ENCODE measurements around the gene SND1.
"Not testable (repeated sequence)": the region's sequence is repeated elsewhere in the genome, so short reads cannot be mapped to it uniquely, and the experiment has no call there.

The SND1 gene

GRCh38 chr7:127810113-127810512, 158.1 kb downstream of the SND1 start:
- no peak for FAIRE-seq

GRCh38 chr7:127810696-127811660, 159.0 kb downstream of the SND1 start:
- no peak for FAIRE-seq

GRCh38 chr7:127812540-127812939, 160.5 kb downstream of the SND1 start:
- FAIRE-seq: no peak

GRCh38 chr7:127813991-127814541, 162.1 kb downstream of the SND1 start:
- FAIRE-seq: no peak

- FAIRE-seq: no peak
These were observed 163.7 kb downstream of the SND1 start for GRCh38 chr7:127815631-127816145.

GRCh38 chr7:127816354-127817190, 164.6 kb downstream of the SND1 start:
- FAIRE-seq: no peak

- FAIRE-seq: no peak
These were observed 165.5 kb downstream of the SND1 start for GRCh38 chr7:127817466-127817865.

GRCh38 chr7:127818306-127818705, 166.3 kb downstream of the SND1 start:
- no peak for FAIRE-seq

GRCh38 chr7:127819975-127820731, 168.2 kb downstream of the SND1 start:
- FAIRE-seq: no peak

- no peak for FAIRE-seq
These were observed 168.7 kb downstream of the SND1 start for GRCh38 chr7:127820732-127821085.

GRCh38 chr7:127821146-127821545, 169.2 kb downstream of the SND1 start:
- no peak for FAIRE-seq

- FAIRE-seq: no peak
These were observed 171.0 kb downstream of the SND1 start for GRCh38 chr7:127822822-127823508.

GRCh38 chr7:127824682-127825081, 172.7 kb downstream of the SND1 start:
- no peak for FAIRE-seq

GRCh38 chr7:127828843-127829500, 177.0 kb downstream of the SND1 start:
- no peak for FAIRE-seq

- FAIRE-seq: no peak
These were observed 179.6 kb downstream of the SND1 start for GRCh38 chr7:127831318-127832219.

GRCh38 chr7:127832592-127832991, 180.6 kb downstream of the SND1 start:
- no peak for FAIRE-seq

GRCh38 chr7:127833641-127834040, 181.6 kb downstream of the SND1 start:
- no peak for FAIRE-seq

- peak; percentile 6 for FAIRE-seq
These were observed 183.7 kb downstream of the SND1 start for GRCh38 chr7:127835679-127836078.

- not testable (repeated sequence) for FAIRE-seq
These were observed 185.9 kb downstream of the SND1 start for GRCh38 chr7:127837816-127838410.
